Neural progenitor cell (in vitro differentiated cells): ENCODE results near the gene ATG10. TPM values are rescaled to one million over a fixed set of nuclear protein-coding genes. Genes with fewer than 3 reads are reported as not detected.

ENCODE experiments used
- DNase-seq: peaks from one replicate; pipeline ENCODE4 v3.0.0-alpha.2; 2016; ENCODE audit warnings: low spot score
- H2AFZ ChIP-seq: fragments of 200-600 bp; sonication (generic); replicated peaks from 2 replicates; pipeline ENCODE4 v1.6.1; 2016; ENCODE audit warnings: antibody characterized with exemption
- H3F3A ChIP-seq: fragments of 200-600 bp; sonication (generic); 2 replicates; pipeline ENCODE4 v1.6.1; 2016; ENCODE audit warnings: antibody characterized with exemption, low read depth
- H3K27ac ChIP-seq: fragments of 200-600 bp; sonication (generic); 2 replicates; pipeline ENCODE4 v1.5.1; 2016; ENCODE audit warnings: mild to moderate bottlenecking
- H3K27me3 ChIP-seq: fragments of 200-600 bp; sonication (generic); 2 replicates; pipeline ENCODE4 v1.6.1; 2016; ENCODE audit warnings: mild to moderate bottlenecking, moderate library complexity
- H3K36me3 ChIP-seq: fragments of 200-600 bp; sonication (generic); 2 replicates; pipeline ENCODE4 v1.5.1; 2016
- H3K4me1 ChIP-seq: fragments of 200-600 bp; sonication (generic); 2 replicates; pipeline ENCODE4 v1.6.1; 2016; ENCODE audit warnings: mixed run types
- H3K4me2 ChIP-seq: fragments of 200-600 bp; sonication (generic); 2 replicates; pipeline ENCODE4 v1.6.1; 2016
- H3K4me3 ChIP-seq: fragments of 200-600 bp; sonication (generic); 2 replicates; pipeline ENCODE4 v1.5.1; 2016
- H3K79me2 ChIP-seq: fragments of 200-600 bp; sonication (generic); 2 replicates; pipeline ENCODE4 v1.6.1; 2016; ENCODE audit warnings: low read depth
- H3K9ac ChIP-seq: fragments of 200-600 bp; sonication (generic); 2 replicates; pipeline ENCODE4 v1.6.1; 2016
- H3K9me3 ChIP-seq: fragments of 200-600 bp; sonication (generic); 2 replicates; pipeline ENCODE4 v1.5.1; 2016; ENCODE audit warnings: low read depth
- H4K20me1 ChIP-seq: fragments of 200-600 bp; sonication (generic); 2 replicates; pipeline ENCODE4 v1.6.1; 2016; ENCODE audit warnings: low read depth
- H3K27ac Mint-ChIP-seq: 3 replicates; pipeline ENCODE4 v1.8.0; 2021; ENCODE audit warnings: mixed read lengths
- H3K27me3 Mint-ChIP-seq: 2 replicates; pipeline ENCODE4 v1.8.0; 2022; ENCODE audit warnings: low read depth, mild to moderate bottlenecking, inconsistent platforms, moderate library complexity, mixed read lengths; ENCODE audit not compliant: insufficient read depth
- H3K36me3 Mint-ChIP-seq: 3 replicates; pipeline ENCODE4 v1.8.0; 2021; ENCODE audit warnings: mixed read lengths
- H3K4me1 Mint-ChIP-seq: 3 replicates; pipeline ENCODE4 v1.8.0; 2021; ENCODE audit warnings: mixed read lengths
- H3K4me3 Mint-ChIP-seq: 3 replicates; pipeline ENCODE4 v1.8.0; 2021; ENCODE audit warnings: mild to moderate bottlenecking, moderate library complexity, mixed read lengths
- H3K9me3 Mint-ChIP-seq: 3 replicates; pipeline ENCODE4 v1.8.0; 2020; ENCODE audit warnings: mixed read lengths
- EZH2 ChIP-seq: fragments of 200-600 bp; sonication (generic); IDR thresholded peaks from 2 replicates; pipeline ENCODE4 v1.6.1; 2017; ENCODE audit warnings: antibody characterized with exemption, mild to moderate bottlenecking, moderate library complexity
- EZH2phosphoT487 ChIP-seq: fragments of 200-600 bp; sonication (generic); IDR thresholded peaks from 2 replicates; pipeline ENCODE4 v1.6.1; 2017; ENCODE audit warnings: antibody characterized with exemption
- total RNA-seq: library from RNA; depleted of rRNA; stranded (reverse); fragments of >200 nt; gene quantifications from 2 replicates; pipeline ENCODE4 v1.2.3, GENCODE V29; 2015; ENCODE audit warnings: low replicate concordance
- TF ChIP-seq, protein P1 (sequence below): fragments of 200-600 bp; sonication (generic); IDR thresholded peaks from 2 replicates; pipeline ENCODE4 v1.5.1; 2017; ENCODE audit warnings: antibody characterized with exemption, mild to moderate bottlenecking

Gene ATG10
- total RNA-seq, 1 donor from 2014 or later: 13.4 TPM

DNA sequence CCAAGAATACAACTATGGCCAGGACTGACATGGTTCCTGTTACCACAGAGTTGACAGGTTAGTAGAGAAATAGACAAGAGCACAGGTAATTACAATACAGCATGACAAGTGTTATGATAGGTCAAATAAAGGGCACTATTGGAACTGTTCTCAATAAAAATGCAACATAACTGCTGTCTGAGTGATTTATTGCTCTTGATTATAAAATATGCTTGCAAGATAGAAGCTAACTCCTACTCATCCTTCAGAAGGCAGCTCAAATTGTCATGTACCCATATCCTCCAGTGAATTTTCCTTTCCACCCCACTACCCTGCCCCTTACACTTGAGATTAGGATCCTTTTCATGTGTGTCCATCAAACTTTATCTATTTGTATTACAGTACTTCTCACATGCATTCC, 35.1 kb upstream of the ATG10 start:
- H4K20me1 ChIP-seq: no peaks in the 10 kb centered on the region
- no peaks in the 10 kb centered on the region for H3K9me3 ChIP-seq
- DNase-seq: no peak
- no peak overlapping the region for H3K9ac ChIP-seq
- H3K4me3 Mint-ChIP-seq: no peak overlapping the region
- H3K9me3 Mint-ChIP-seq: peaks cover 11% of the 10 kb centered on the region
- no peak overlapping the region for H3K27ac ChIP-seq
- H3K79me2 ChIP-seq: no peaks in the 10 kb centered on the region
- H3K4me3 ChIP-seq: no peak overlapping the region
- H3K4me1 Mint-ChIP-seq: no peaks in the 10 kb centered on the region
- H3K27me3 ChIP-seq: no peaks in the 10 kb centered on the region
- no peak overlapping the region for H3K27ac Mint-ChIP-seq
- TF ChIP-seq, protein P1, sequence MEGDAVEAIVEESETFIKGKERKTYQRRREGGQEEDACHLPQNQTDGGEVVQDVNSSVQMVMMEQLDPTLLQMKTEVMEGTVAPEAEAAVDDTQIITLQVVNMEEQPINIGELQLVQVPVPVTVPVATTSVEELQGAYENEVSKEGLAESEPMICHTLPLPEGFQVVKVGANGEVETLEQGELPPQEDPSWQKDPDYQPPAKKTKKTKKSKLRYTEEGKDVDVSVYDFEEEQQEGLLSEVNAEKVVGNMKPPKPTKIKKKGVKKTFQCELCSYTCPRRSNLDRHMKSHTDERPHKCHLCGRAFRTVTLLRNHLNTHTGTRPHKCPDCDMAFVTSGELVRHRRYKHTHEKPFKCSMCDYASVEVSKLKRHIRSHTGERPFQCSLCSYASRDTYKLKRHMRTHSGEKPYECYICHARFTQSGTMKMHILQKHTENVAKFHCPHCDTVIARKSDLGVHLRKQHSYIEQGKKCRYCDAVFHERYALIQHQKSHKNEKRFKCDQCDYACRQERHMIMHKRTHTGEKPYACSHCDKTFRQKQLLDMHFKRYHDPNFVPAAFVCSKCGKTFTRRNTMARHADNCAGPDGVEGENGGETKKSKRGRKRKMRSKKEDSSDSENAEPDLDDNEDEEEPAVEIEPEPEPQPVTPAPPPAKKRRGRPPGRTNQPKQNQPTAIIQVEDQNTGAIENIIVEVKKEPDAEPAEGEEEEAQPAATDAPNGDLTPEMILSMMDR: no peak
- TF ChIP-seq EZH2 (no peak), EZH2phosphoT487 (no peak)
- H3F3A ChIP-seq: no peaks in the 10 kb centered on the region
- H3K27me3 Mint-ChIP-seq: peaks cover 7% of the 10 kb centered on the region
- H2AFZ ChIP-seq: no peak overlapping the region
- no peaks in the 10 kb centered on the region for H3K36me3 ChIP-seq
- H3K4me2 ChIP-seq: no peak overlapping the region
- H3K4me1 ChIP-seq: no peaks in the 10 kb centered on the region
- H3K36me3 Mint-ChIP-seq: peaks cover 2% of the 10 kb centered on the region

DNA sequence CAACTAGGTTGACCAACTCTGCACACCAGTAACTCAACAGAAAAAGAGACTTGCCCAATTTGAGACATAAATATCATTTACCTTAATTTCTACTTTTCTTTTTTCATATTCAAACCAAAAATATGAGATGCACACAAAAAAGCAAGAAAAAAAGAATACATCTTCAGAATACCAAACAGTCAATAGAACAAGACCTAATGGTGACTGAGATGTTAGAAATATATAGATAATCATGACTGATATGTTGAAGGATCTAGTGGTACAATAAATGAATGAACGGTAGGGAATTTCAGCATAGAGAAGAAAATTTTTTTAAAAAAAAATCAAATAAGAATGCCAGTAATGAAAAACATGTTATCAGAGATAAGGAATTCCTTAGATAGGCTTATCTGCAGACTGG, 29.1 kb upstream of the ATG10 start:
- no peaks in the 10 kb centered on the region for H3K4me1 ChIP-seq
- H3K9ac ChIP-seq: no peak overlapping the region
- H3F3A ChIP-seq: no peaks in the 10 kb centered on the region
- no peak overlapping the region for H3K27ac Mint-ChIP-seq
- no peak for TF ChIP-seq EZH2phosphoT487
- TF ChIP-seq EZH2: no peak
- TF ChIP-seq, protein P1: no peak
- H3K9me3 Mint-ChIP-seq: peaks cover 28% of the 10 kb centered on the region
- no peak overlapping the region for H3K4me3 Mint-ChIP-seq
- H3K79me2 ChIP-seq: no peaks in the 10 kb centered on the region
- no peak overlapping the region for H3K4me2 ChIP-seq
- no peak overlapping the region for H3K27ac ChIP-seq
- H3K9me3 ChIP-seq: peaks cover 14% of the 10 kb centered on the region
- no peaks in the 10 kb centered on the region for H4K20me1 ChIP-seq
- H3K36me3 ChIP-seq: no peaks in the 10 kb centered on the region
- no peak for DNase-seq
- H3K36me3 Mint-ChIP-seq: peaks cover 2% of the 10 kb centered on the region
- H3K27me3 Mint-ChIP-seq: peaks cover 7% of the 10 kb centered on the region
- H3K4me1 Mint-ChIP-seq: no peaks in the 10 kb centered on the region
- H2AFZ ChIP-seq: no peak overlapping the region
- no peak overlapping the region for H3K4me3 ChIP-seq
- H3K27me3 ChIP-seq: no peaks in the 10 kb centered on the region

DNA sequence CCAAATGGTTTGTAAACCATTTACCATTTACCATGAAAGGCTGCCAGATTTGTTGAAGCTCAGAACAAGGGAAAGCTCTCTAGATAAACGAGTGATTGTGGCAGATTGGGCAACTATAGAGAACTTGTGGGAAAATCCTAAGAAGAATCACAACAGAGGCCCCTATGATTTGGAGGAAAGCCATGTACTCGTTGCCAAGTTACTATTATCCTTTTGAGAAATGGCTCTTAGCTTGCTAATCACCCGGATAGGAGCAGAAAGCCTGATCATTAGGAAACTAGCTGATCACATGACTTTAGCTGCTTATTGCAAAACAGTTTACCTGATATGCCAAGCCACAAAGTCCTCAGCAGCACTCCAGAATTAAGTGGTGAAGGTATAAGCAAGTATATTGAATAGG, 23.5 kb upstream of the ATG10 start:
- Mint-ChIP-seq H3K36me3 (no peaks in the 10 kb centered on the region), H3K9me3 (peaks cover 5% of the 10 kb centered on the region), H3K4me3 (no peak overlapping the region), H3K4me1 (no peaks in the 10 kb centered on the region), H3K27me3 (no peaks in the 10 kb centered on the region), H3K27ac (no peak overlapping the region)
- H3K4me3 ChIP-seq: no peak overlapping the region
- TF ChIP-seq EZH2 (no peak), EZH2phosphoT487 (no peak)
- TF ChIP-seq, protein P1: no peak
- no peaks in the 10 kb centered on the region for H3K27me3 ChIP-seq
- no peaks in the 10 kb centered on the region for H3K79me2 ChIP-seq
- H3K36me3 ChIP-seq: no peaks in the 10 kb centered on the region
- no peak overlapping the region for H2AFZ ChIP-seq
- H4K20me1 ChIP-seq: no peaks in the 10 kb centered on the region
- H3K9ac ChIP-seq: no peak overlapping the region
- H3K4me1 ChIP-seq: no peaks in the 10 kb centered on the region
- no peaks in the 10 kb centered on the region for H3F3A ChIP-seq
- H3K4me2 ChIP-seq: no peak overlapping the region
- DNase-seq: no peak
- no peak overlapping the region for H3K27ac ChIP-seq
- H3K9me3 ChIP-seq: peaks cover 5% of the 10 kb centered on the region

DNA sequence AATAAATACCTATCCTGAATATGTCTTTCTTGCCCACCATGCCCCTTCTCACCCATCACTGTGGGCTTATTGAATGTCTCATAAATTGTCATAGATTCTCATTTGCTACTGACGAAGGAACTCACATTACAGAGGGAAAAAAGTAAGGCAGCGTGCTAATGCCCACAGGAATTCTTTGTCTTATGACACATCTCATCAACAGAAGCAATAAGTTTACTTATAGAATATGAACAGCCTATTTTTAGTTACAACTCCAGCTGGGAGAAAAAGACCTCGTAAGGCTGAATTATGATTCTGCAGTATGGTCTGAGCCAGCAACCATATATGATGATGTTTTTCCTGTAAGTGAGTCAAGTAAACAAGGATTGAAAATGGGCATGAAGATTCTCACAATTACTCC, 22.4 kb upstream of the ATG10 start:
- no peak overlapping the region for H3K27ac Mint-ChIP-seq
- no peaks in the 10 kb centered on the region for H3K79me2 ChIP-seq
- H3F3A ChIP-seq: no peaks in the 10 kb centered on the region
- H3K9me3 Mint-ChIP-seq: peaks cover 5% of the 10 kb centered on the region
- H4K20me1 ChIP-seq: no peaks in the 10 kb centered on the region
- no peak overlapping the region for H3K27ac ChIP-seq
- no peaks in the 10 kb centered on the region for H3K27me3 ChIP-seq
- no peaks in the 10 kb centered on the region for H3K27me3 Mint-ChIP-seq
- no peak overlapping the region for H3K9ac ChIP-seq
- H3K4me3 ChIP-seq: no peak overlapping the region
- H3K9me3 ChIP-seq: no peaks in the 10 kb centered on the region
- H2AFZ ChIP-seq: no peak overlapping the region
- no peaks in the 10 kb centered on the region for H3K4me1 Mint-ChIP-seq
- H3K4me3 Mint-ChIP-seq: no peak overlapping the region
- no peaks in the 10 kb centered on the region for H3K4me1 ChIP-seq
- no peak for DNase-seq
- no peaks in the 10 kb centered on the region for H3K36me3 ChIP-seq
- no peaks in the 10 kb centered on the region for H3K36me3 Mint-ChIP-seq
- TF ChIP-seq EZH2phosphoT487 (no peak), EZH2 (no peak)
- TF ChIP-seq, protein P1: no peak
- H3K4me2 ChIP-seq: no peak overlapping the region
